ENCODE results near the gene GRB7. TPM values are rescaled to one million over a fixed set of nuclear protein-coding genes. Genes with fewer than 3 reads are reported as not detected.
A peak's percentile ranks its signal among the peaks of the same experiment; 100 is the strongest.

The GRB7 gene
- total and polyA plus RNA-seq, 2 experiments from 2014 or later: 12.8 to 28.9 TPM

DNA sequence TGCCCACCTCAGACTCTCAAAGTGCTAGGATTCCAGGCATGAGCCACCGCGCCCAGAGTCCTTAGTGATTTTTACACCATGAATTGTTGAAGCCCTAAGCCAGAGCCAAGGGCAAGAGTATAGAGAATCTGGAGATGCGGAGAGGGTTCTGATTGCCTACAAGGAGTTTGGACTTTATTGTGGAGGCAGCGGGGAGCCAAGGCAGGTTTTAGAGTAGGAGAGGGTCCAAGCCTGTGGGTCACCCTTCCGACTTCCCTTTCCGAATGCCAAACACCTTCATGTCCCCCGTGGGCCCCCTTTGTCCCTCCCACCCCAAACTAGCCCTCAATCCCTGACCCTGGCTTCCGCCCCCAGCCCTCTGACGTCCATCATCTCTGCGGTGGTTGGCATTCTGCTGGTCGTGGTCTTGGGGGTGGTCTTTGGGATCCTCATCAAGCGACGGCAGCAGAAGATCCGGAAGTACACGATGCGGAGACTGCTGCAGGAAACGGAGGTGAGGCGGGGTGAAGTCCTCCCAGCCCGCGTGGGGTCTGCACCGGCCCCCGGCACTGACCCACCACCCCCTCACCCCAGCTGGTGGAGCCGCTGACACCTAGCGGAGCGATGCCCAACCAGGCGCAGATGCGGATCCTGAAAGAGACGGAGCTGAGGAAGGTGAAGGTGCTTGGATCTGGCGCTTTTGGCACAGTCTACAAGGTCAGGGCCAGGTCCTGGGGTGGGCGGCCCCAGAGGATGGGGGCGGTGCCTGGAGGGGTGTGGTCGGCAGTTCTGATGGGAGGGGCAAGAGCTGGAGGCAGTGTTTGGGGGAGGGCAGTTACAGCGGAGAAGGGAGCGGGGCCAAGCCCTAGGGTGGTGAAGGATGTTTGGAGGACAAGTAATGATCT lies 14.5 kb upstream of the GRB7 start:
- Histone ChIP-seq H4K20me1 (replicated peaks; ENCODE audit: insufficient read depth) (peaks cover 6% of the 10 kb centered on the region; the same call in 1 of the 2 replicates), H3K4me1 (ENCODE audit: insufficient read depth) (no peaks in the 10 kb centered on the region), H3K27ac (ENCODE audit: low read depth) (0 out of 2 replicates have a peak overlapping the region, but pooled peaks have one; percentile 9), H3F3A (replicated peaks; ENCODE audit: low read depth) (peaks cover 28% of the 10 kb centered on the region), H3K27me3 (ENCODE audit: insufficient read depth) (no peaks in the 10 kb centered on the region), H3K36me3 (ENCODE audit: insufficient read depth) (peaks cover 24% of the 10 kb centered on the region), H3K4me3 (no peak overlapping the region), H3K79me2 (replicated peaks; ENCODE audit: insufficient read depth) (no peaks in the 10 kb centered on the region), H3K4me2 (no peak overlapping the region), H3K9me2 (ENCODE audit: insufficient read depth) (no peaks in the 10 kb centered on the region), H2AFZ (no peak overlapping the region)
- no peaks in the 10 kb centered on the region for H3K9me3 Mint-ChIP-seq
- peaks cover 25% of the 10 kb centered on the region for H3K27me3 Mint-ChIP-seq (ENCODE audit: insufficient read depth, low read depth, poor library complexity)
- H3K4me3 Mint-ChIP-seq: no peak overlapping the region
- DNase-seq (ENCODE audit: low spot score): peak; percentile 79
- 0 out of 2 replicates have a peak overlapping the region, but pooled peaks have one; percentile 23 for H3K27ac Mint-ChIP-seq
- peaks cover 12% of the 10 kb centered on the region for H3K4me1 Mint-ChIP-seq
- TF ChIP-seq, protein P1, sequence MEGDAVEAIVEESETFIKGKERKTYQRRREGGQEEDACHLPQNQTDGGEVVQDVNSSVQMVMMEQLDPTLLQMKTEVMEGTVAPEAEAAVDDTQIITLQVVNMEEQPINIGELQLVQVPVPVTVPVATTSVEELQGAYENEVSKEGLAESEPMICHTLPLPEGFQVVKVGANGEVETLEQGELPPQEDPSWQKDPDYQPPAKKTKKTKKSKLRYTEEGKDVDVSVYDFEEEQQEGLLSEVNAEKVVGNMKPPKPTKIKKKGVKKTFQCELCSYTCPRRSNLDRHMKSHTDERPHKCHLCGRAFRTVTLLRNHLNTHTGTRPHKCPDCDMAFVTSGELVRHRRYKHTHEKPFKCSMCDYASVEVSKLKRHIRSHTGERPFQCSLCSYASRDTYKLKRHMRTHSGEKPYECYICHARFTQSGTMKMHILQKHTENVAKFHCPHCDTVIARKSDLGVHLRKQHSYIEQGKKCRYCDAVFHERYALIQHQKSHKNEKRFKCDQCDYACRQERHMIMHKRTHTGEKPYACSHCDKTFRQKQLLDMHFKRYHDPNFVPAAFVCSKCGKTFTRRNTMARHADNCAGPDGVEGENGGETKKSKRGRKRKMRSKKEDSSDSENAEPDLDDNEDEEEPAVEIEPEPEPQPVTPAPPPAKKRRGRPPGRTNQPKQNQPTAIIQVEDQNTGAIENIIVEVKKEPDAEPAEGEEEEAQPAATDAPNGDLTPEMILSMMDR (conservative IDR thresholded peaks at IDR 0.05; ENCODE audit: low read depth in 2 of 2): peak in 1 of 2 experiments; percentile 11; a peak in 1 of 4 replicates
- no peak for TF ChIP-seq JUNB (IDR thresholded peaks at IDR 0.05; ENCODE audit: unreplicated experiment)
- peak; percentile 85 for ATAC-seq
- H3K36me3 Mint-ChIP-seq (ENCODE audit: low read depth): peaks cover 91% of the 10 kb centered on the region

DNA sequence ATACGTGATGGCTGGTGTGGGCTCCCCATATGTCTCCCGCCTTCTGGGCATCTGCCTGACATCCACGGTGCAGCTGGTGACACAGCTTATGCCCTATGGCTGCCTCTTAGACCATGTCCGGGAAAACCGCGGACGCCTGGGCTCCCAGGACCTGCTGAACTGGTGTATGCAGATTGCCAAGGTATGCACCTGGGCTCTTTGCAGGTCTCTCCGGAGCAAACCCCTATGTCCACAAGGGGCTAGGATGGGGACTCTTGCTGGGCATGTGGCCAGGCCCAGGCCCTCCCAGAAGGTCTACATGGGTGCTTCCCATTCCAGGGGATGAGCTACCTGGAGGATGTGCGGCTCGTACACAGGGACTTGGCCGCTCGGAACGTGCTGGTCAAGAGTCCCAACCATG lies 13.0 kb upstream of the GRB7 start:
- Histone ChIP-seq H3K79me2 (replicated peaks; ENCODE audit: insufficient read depth) (no peaks in the 10 kb centered on the region), H3K27me3 (ENCODE audit: insufficient read depth) (no peaks in the 10 kb centered on the region), H3K4me1 (ENCODE audit: insufficient read depth) (peaks cover 13% of the 10 kb centered on the region), H2AFZ (no peak overlapping the region), H3K4me3 (no peak overlapping the region), H4K20me1 (replicated peaks; ENCODE audit: insufficient read depth) (peaks cover 6% of the 10 kb centered on the region; the same call in 1 of the 2 replicates), H3K9me2 (ENCODE audit: insufficient read depth) (no peaks in the 10 kb centered on the region), H3F3A (replicated peaks; ENCODE audit: low read depth) (peaks cover 40% of the 10 kb centered on the region), H3K4me2 (no peak overlapping the region), H3K27ac (ENCODE audit: low read depth) (no peak overlapping the region), H3K36me3 (ENCODE audit: insufficient read depth) (peaks cover 15% of the 10 kb centered on the region; the same call in 1 of the 2 replicates)
- Mint-ChIP-seq H3K27me3 (ENCODE audit: insufficient read depth, low read depth, poor library complexity) (peaks cover 31% of the 10 kb centered on the region), H3K36me3 (ENCODE audit: low read depth) (peaks cover 84% of the 10 kb centered on the region), H3K4me1 (peaks cover 24% of the 10 kb centered on the region), H3K4me3 (no peak overlapping the region), H3K9me3 (no peaks in the 10 kb centered on the region), H3K27ac (no peak overlapping the region)
- ATAC-seq (no peak), DNase-seq (ENCODE audit: low spot score) (no peak)
- no peak for TF ChIP-seq EZH2 (IDR thresholded peaks at IDR 0.05; ENCODE audit: low read depth, unreplicated experiment)
- no peak for TF ChIP-seq ZNF331 (CRISPR knock-in tag; IDR thresholded peaks at IDR 0.05; ENCODE audit: low read depth)
- no peak for TF ChIP-seq POLR2AphosphoS5 (IDR thresholded peaks at IDR 0.05; ENCODE audit: low read depth)
- TF ChIP-seq, protein P2, sequence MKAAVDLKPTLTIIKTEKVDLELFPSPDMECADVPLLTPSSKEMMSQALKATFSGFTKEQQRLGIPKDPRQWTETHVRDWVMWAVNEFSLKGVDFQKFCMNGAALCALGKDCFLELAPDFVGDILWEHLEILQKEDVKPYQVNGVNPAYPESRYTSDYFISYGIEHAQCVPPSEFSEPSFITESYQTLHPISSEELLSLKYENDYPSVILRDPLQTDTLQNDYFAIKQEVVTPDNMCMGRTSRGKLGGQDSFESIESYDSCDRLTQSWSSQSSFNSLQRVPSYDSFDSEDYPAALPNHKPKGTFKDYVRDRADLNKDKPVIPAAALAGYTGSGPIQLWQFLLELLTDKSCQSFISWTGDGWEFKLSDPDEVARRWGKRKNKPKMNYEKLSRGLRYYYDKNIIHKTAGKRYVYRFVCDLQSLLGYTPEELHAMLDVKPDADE (IDR thresholded peaks at IDR 0.05): no peak
- TF ChIP-seq ZNF114 (CRISPR knock-in tag; IDR thresholded peaks at IDR 0.05): no peak
- no peak for TF ChIP-seq STAT1 (IDR thresholded peaks at IDR 0.05; ENCODE audit: unreplicated experiment)
- TF ChIP-seq CREB1 (CRISPR knock-in tag; IDR thresholded peaks at IDR 0.05; ENCODE audit: low read depth): no peak
- TF ChIP-seq, protein P3, sequence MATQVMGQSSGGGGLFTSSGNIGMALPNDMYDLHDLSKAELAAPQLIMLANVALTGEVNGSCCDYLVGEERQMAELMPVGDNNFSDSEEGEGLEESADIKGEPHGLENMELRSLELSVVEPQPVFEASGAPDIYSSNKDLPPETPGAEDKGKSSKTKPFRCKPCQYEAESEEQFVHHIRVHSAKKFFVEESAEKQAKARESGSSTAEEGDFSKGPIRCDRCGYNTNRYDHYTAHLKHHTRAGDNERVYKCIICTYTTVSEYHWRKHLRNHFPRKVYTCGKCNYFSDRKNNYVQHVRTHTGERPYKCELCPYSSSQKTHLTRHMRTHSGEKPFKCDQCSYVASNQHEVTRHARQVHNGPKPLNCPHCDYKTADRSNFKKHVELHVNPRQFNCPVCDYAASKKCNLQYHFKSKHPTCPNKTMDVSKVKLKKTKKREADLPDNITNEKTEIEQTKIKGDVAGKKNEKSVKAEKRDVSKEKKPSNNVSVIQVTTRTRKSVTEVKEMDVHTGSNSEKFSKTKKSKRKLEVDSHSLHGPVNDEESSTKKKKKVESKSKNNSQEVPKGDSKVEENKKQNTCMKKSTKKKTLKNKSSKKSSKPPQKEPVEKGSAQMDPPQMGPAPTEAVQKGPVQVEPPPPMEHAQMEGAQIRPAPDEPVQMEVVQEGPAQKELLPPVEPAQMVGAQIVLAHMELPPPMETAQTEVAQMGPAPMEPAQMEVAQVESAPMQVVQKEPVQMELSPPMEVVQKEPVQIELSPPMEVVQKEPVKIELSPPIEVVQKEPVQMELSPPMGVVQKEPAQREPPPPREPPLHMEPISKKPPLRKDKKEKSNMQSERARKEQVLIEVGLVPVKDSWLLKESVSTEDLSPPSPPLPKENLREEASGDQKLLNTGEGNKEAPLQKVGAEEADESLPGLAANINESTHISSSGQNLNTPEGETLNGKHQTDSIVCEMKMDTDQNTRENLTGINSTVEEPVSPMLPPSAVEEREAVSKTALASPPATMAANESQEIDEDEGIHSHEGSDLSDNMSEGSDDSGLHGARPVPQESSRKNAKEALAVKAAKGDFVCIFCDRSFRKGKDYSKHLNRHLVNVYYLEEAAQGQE (IDR thresholded peaks at IDR 0.05; ENCODE audit: unreplicated experiment): no peak

Measured in GM23338 (cell line).